Measurements from ENCODE around the gene MROH2A. TPM values are rescaled to one million over a fixed set of nuclear protein-coding genes. Genes with fewer than 3 reads are reported as not detected.

The MROH2A gene
- total RNA-seq, 1 experiment from 2014 or later, result 1.4 TPM

GRCh38 chr2:233754872-233755611, 23.1 kb upstream of the MROH2A start:
- Histone ChIP-seq H3K4me3 (no peak overlapping the region), H3K9me3 (ENCODE audit: insufficient read depth, low read depth) (peaks cover 2% of the 10 kb centered on the region), H3K36me3 (ENCODE audit: low read depth) (peaks cover 66% of the 10 kb centered on the region), H3F3A (ENCODE audit: insufficient read depth, low read depth) (peaks cover 58% of the 10 kb centered on the region), H3K9me2 (ENCODE audit: insufficient read depth) (no peaks in the 10 kb centered on the region), H3K4me2 (no peak overlapping the region), H3K27ac (no peak overlapping the region), H3K79me2 (ENCODE audit: low read depth) (peaks cover 92% of the 10 kb centered on the region), H4K20me1 (ENCODE audit: insufficient read depth) (peaks cover 48% of the 10 kb centered on the region), H2AFZ (no peak overlapping the region), H3K27me3 (ENCODE audit: insufficient read depth, low read depth) (no peaks in the 10 kb centered on the region), H3K4me1 (replicated peaks; ENCODE audit: insufficient read depth) (no peaks in the 10 kb centered on the region)
- TF ChIP-seq, protein P1, sequence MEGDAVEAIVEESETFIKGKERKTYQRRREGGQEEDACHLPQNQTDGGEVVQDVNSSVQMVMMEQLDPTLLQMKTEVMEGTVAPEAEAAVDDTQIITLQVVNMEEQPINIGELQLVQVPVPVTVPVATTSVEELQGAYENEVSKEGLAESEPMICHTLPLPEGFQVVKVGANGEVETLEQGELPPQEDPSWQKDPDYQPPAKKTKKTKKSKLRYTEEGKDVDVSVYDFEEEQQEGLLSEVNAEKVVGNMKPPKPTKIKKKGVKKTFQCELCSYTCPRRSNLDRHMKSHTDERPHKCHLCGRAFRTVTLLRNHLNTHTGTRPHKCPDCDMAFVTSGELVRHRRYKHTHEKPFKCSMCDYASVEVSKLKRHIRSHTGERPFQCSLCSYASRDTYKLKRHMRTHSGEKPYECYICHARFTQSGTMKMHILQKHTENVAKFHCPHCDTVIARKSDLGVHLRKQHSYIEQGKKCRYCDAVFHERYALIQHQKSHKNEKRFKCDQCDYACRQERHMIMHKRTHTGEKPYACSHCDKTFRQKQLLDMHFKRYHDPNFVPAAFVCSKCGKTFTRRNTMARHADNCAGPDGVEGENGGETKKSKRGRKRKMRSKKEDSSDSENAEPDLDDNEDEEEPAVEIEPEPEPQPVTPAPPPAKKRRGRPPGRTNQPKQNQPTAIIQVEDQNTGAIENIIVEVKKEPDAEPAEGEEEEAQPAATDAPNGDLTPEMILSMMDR (conservative IDR thresholded peaks at IDR 0.05), result no peak
- TF ChIP-seq EZH2 (IDR thresholded peaks at IDR 0.05; ENCODE audit: low read depth), result no peak
- no TSS peak for BruUV-seq (replicated peaks)
- DNase-seq, result peak in 1 of 2 experiments; percentile 17
- intact Hi-C loops (cut with micrococcal nuclease; ENCODE audit: unreplicated experiment), result no loop called here
- ChIA-PET CTCF (no interaction called here), POLR2A (ENCODE audit: unreplicated experiment) (no interaction called here)

DNA sequence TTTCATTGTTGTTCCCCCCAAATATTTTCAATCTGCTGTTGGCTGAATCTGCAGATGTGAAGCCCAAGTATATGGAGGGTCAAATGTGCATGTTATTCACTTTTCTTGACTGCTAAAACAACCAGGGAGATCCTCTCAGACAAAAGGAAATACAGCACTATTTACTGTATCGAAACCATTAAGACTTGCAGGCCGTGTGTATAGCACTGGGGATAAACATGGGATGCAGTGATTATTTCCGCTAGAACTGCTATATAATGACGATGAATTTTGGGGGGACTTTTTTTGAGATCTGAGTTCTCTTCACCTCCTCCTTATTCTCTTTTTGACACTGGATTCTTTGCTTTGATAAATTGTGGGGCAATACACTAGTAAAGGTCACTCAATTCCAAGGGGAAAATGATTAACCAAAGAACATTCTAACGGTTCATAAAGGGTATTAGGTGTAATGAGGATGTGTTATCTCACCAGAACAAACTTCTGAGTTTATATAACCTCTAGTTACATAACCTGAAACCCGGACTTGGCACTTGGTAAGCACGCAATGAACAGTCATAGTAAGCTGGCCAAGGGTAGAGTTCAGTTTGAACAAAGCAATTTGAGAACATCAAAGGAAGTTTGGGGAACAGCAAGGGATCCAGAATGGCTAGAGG, 21.6 kb upstream of the MROH2A start:
- no peak for TF ChIP-seq EZH2 (IDR thresholded peaks at IDR 0.05; ENCODE audit: low read depth)
- TF ChIP-seq, protein P1 (conservative IDR thresholded peaks at IDR 0.05), result no peak
- Histone ChIP-seq H2AFZ (no peak overlapping the region), H3K4me3 (no peak overlapping the region)

GRCh38 chr2:233758141-233758540, 20.0 kb upstream of the MROH2A start:
- H3K27me3 ChIP-seq (ENCODE audit: insufficient read depth, low read depth), result no peaks in the 10 kb centered on the region
- H3K9me2 ChIP-seq (ENCODE audit: insufficient read depth), result no peaks in the 10 kb centered on the region
- H3K4me1 ChIP-seq (replicated peaks; ENCODE audit: insufficient read depth), result peaks cover 7% of the 10 kb centered on the region; the same call in 1 of the 2 replicates
- H3K4me2 ChIP-seq, result no peak overlapping the region
- H3K9me3 ChIP-seq (ENCODE audit: insufficient read depth, low read depth), result no peaks in the 10 kb centered on the region
- intact Hi-C loops (cut with micrococcal nuclease; ENCODE audit: unreplicated experiment), result no loop called here
- H3K27ac ChIP-seq, result no peak overlapping the region
- POLR2A ChIA-PET (ENCODE audit: unreplicated experiment), result interaction anchor here (0.6 kb wide), 1 partner anchor 16 kb away, joined by 6 read pairs; no protein-coding TSS in a partner anchor
- DNase-seq, result no peak
- TF ChIP-seq EZH2 (IDR thresholded peaks at IDR 0.05; ENCODE audit: low read depth), result no peak
- TF ChIP-seq, protein P1 (conservative IDR thresholded peaks at IDR 0.05), result no peak
- peaks cover 60% of the 10 kb centered on the region for H4K20me1 ChIP-seq (ENCODE audit: insufficient read depth)
- no peak overlapping the region for H3K4me3 ChIP-seq
- H3K36me3 ChIP-seq (ENCODE audit: low read depth), result peaks cover 70% of the 10 kb centered on the region
- CTCF ChIA-PET, result no interaction called here
- H2AFZ ChIP-seq, result no peak overlapping the region
- peaks cover 92% of the 10 kb centered on the region for H3K79me2 ChIP-seq (ENCODE audit: low read depth)
- peaks cover 72% of the 10 kb centered on the region for H3F3A ChIP-seq (ENCODE audit: insufficient read depth, low read depth)
- BruUV-seq (replicated peaks), result no TSS peak

More for the DNA sequence above, 21.6 kb upstream of the MROH2A start:
- H4K20me1 ChIP-seq (ENCODE audit: insufficient read depth), result peaks cover 60% of the 10 kb centered on the region
- BruUV-seq (replicated peaks), result no TSS peak
- H3K79me2 ChIP-seq (ENCODE audit: low read depth), result peaks cover 92% of the 10 kb centered on the region
- H3K9me3 ChIP-seq (ENCODE audit: insufficient read depth, low read depth), result no peaks in the 10 kb centered on the region
- no peaks in the 10 kb centered on the region for H3K9me2 ChIP-seq (ENCODE audit: insufficient read depth)
- peak in 1 of 2 experiments; percentile 26 for DNase-seq
- intact Hi-C loops (cut with micrococcal nuclease; ENCODE audit: unreplicated experiment), result no loop called here
- no peaks in the 10 kb centered on the region for H3K4me1 ChIP-seq (replicated peaks; ENCODE audit: insufficient read depth)
- peaks cover 64% of the 10 kb centered on the region for H3K36me3 ChIP-seq (ENCODE audit: low read depth)
- no peak overlapping the region for H3K27ac ChIP-seq
- no peak overlapping the region for H3K4me2 ChIP-seq
- CTCF ChIA-PET, result no interaction called here
- no peaks in the 10 kb centered on the region for H3K27me3 ChIP-seq (ENCODE audit: insufficient read depth, low read depth)
- POLR2A ChIA-PET (ENCODE audit: unreplicated experiment), result no interaction called here
- H3F3A ChIP-seq (ENCODE audit: insufficient read depth, low read depth), result peaks cover 70% of the 10 kb centered on the region

All from PC-9 (cell line).